ENCODE data around the gene MAP4K4. TPM values are rescaled to one million over a fixed set of nuclear protein-coding genes. Genes with fewer than 3 reads are reported as not detected.

Gene MAP4K4
- total and polyA plus RNA-seq, 3 experiments from 2014 or later: 13.5 to 36.0 (median 30.8) TPM

GRCh38 chr2:101812226-101812625 is 114.7 kb downstream of the MAP4K4 start:
- peaks cover 53 to 80% (median 69%) of the 10 kb centered on the region in 3 donors for H3K4me1 Mint-ChIP-seq
- POLR2A ChIA-PET: no interaction called here
- H3K4me3 Mint-ChIP-seq: no peak overlapping the region
- peak overlapping the region in 1 of 8 donors; percentile 50 for H3K27ac Mint-ChIP-seq
- peaks cover 26% of the 10 kb centered on the region for H3K4me1 ChIP-seq (ENCODE audit: insufficient read depth, low read length)
- H3K4me3 ChIP-seq (ENCODE audit: low read length): no peak overlapping the region
- H3K36me3 Mint-ChIP-seq: peaks cover 3% of the 10 kb centered on the region in 3 donors
- H3K27me3 Mint-ChIP-seq: no peaks in the 10 kb centered on the region
- H3K27ac ChIP-seq (ENCODE audit: low read depth, low read length): no peak overlapping the region
- DNase-seq: no peak
- no peaks in the 10 kb centered on the region for H3K9me3 Mint-ChIP-seq
- no peaks in the 10 kb centered on the region for H3K9me3 ChIP-seq (ENCODE audit: low read length)
- CTCF ChIA-PET: no interaction called here
- no peaks in the 10 kb centered on the region for H3K36me3 ChIP-seq (ENCODE audit: insufficient read depth, low read length)
- no peaks in the 10 kb centered on the region for H3K27me3 ChIP-seq (ENCODE audit: insufficient read depth, low read length, poor library complexity, severe bottlenecking)

GRCh38 chr2:101814752-101815151 is 117.2 kb downstream of the MAP4K4 start:
- H3K27me3 Mint-ChIP-seq: no peaks in the 10 kb centered on the region
- no peak for DNase-seq
- Histone ChIP-seq H3K36me3 (ENCODE audit: insufficient read depth, low read length) (no peaks in the 10 kb centered on the region), H3K27ac (ENCODE audit: low read depth, low read length) (no peak overlapping the region), H3K4me3 (ENCODE audit: low read length) (no peak overlapping the region), H3K27me3 (ENCODE audit: insufficient read depth, low read length, poor library complexity, severe bottlenecking) (no peaks in the 10 kb centered on the region), H3K9me3 (ENCODE audit: low read length) (no peaks in the 10 kb centered on the region), H3K4me1 (ENCODE audit: insufficient read depth, low read length) (peaks cover 24% of the 10 kb centered on the region)
- H3K27ac Mint-ChIP-seq: peak overlapping the region in 3 of 8 donors; percentile 17 to 79 (median 61)
- ChIA-PET CTCF (interaction anchor here (1.3 kb wide), 1 partner anchor 9 kb away, joined by 6 read pairs; no protein-coding TSS in a partner anchor), POLR2A (no interaction called here)
- peaks cover 69 to 84% (median 82%) of the 10 kb centered on the region in 3 donors for H3K4me1 Mint-ChIP-seq
- peaks cover 0 to 3% (median 3%) of the 10 kb centered on the region in 3 donors for H3K36me3 Mint-ChIP-seq
- H3K4me3 Mint-ChIP-seq: no peak overlapping the region
- no peaks in the 10 kb centered on the region for H3K9me3 Mint-ChIP-seq

GRCh38 chr2:101815154-101815553 is 117.6 kb downstream of the MAP4K4 start:
- Histone ChIP-seq H3K4me3 (ENCODE audit: low read length) (no peak overlapping the region), H3K4me1 (ENCODE audit: insufficient read depth, low read length) (peaks cover 22% of the 10 kb centered on the region), H3K27ac (ENCODE audit: low read depth, low read length) (no peak overlapping the region), H3K36me3 (ENCODE audit: insufficient read depth, low read length) (no peaks in the 10 kb centered on the region), H3K27me3 (ENCODE audit: insufficient read depth, low read length, poor library complexity, severe bottlenecking) (no peaks in the 10 kb centered on the region), H3K9me3 (ENCODE audit: low read length) (no peaks in the 10 kb centered on the region)
- no peak overlapping the region for H3K4me3 Mint-ChIP-seq
- no peak for DNase-seq
- peaks cover 0 to 3% (median 3%) of the 10 kb centered on the region in 3 donors for H3K36me3 Mint-ChIP-seq
- H3K27me3 Mint-ChIP-seq: no peaks in the 10 kb centered on the region
- peak overlapping the region in 1 of 8 donors; percentile 17 for H3K27ac Mint-ChIP-seq
- no peaks in the 10 kb centered on the region for H3K9me3 Mint-ChIP-seq
- H3K4me1 Mint-ChIP-seq: peaks cover 71 to 85% (median 83%) of the 10 kb centered on the region in 3 donors
- POLR2A ChIA-PET: no interaction called here
- CTCF ChIA-PET: interaction anchor here (1.3 kb wide), 1 partner anchor 9 kb away, joined by 6 read pairs; no protein-coding TSS in a partner anchor

GRCh38 chr2:101815739-101816391 is 118.4 kb downstream of the MAP4K4 start:
- Histone ChIP-seq H3K9me3 (ENCODE audit: low read length) (no peaks in the 10 kb centered on the region), H3K4me3 (ENCODE audit: low read length) (no peak overlapping the region), H3K4me1 (ENCODE audit: insufficient read depth, low read length) (peaks cover 22% of the 10 kb centered on the region), H3K27ac (ENCODE audit: low read depth, low read length) (no peak overlapping the region), H3K36me3 (ENCODE audit: insufficient read depth, low read length) (no peaks in the 10 kb centered on the region), H3K27me3 (ENCODE audit: insufficient read depth, low read length, poor library complexity, severe bottlenecking) (no peaks in the 10 kb centered on the region)
- peaks cover 0 to 3% (median 3%) of the 10 kb centered on the region in 3 donors for H3K36me3 Mint-ChIP-seq
- peaks cover 69 to 90% (median 86%) of the 10 kb centered on the region in 3 donors for H3K4me1 Mint-ChIP-seq
- H3K9me3 Mint-ChIP-seq: no peaks in the 10 kb centered on the region
- H3K27me3 Mint-ChIP-seq: no peaks in the 10 kb centered on the region
- peak overlapping the region in 2 of 8 donors; percentile 33 to 48 for H3K27ac Mint-ChIP-seq
- ChIA-PET POLR2A (interaction anchor here (0.6 kb wide), 1 partner anchor 511 kb away, joined by 4 read pairs; no protein-coding TSS in a partner anchor), CTCF (interaction anchor here (1.4 kb wide), 1 partner anchor 397 kb away, joined by 3 read pairs; no protein-coding TSS in a partner anchor)
- no peak overlapping the region for H3K4me3 Mint-ChIP-seq
- DNase-seq: no peak

GRCh38 chr2:101816598-101816997 is 119.1 kb downstream of the MAP4K4 start:
- Mint-ChIP-seq H3K4me3 (no peak overlapping the region), H3K9me3 (no peaks in the 10 kb centered on the region), H3K27ac (peak overlapping the region in 4 of 8 donors; percentile 8 to 48 (median 35)), H3K27me3 (no peaks in the 10 kb centered on the region), H3K36me3 (peaks cover 0 to 3% (median 3%) of the 10 kb centered on the region in 3 donors), H3K4me1 (peaks cover 72 to 93% (median 89%) of the 10 kb centered on the region in 3 donors)
- H3K4me3 ChIP-seq (ENCODE audit: low read length): no peak overlapping the region
- H3K9me3 ChIP-seq (ENCODE audit: low read length): no peaks in the 10 kb centered on the region
- peaks cover 22% of the 10 kb centered on the region for H3K4me1 ChIP-seq (ENCODE audit: insufficient read depth, low read length)
- no peak overlapping the region for H3K27ac ChIP-seq (ENCODE audit: low read depth, low read length)
- ChIA-PET CTCF (interaction anchor here (1.4 kb wide), 1 partner anchor 397 kb away, joined by 3 read pairs; no protein-coding TSS in a partner anchor), POLR2A (no interaction called here)
- DNase-seq: no peak
- no peaks in the 10 kb centered on the region for H3K36me3 ChIP-seq (ENCODE audit: insufficient read depth, low read length)
- no peaks in the 10 kb centered on the region for H3K27me3 ChIP-seq (ENCODE audit: insufficient read depth, low read length, poor library complexity, severe bottlenecking)

- H3K4me1 Mint-ChIP-seq: peaks cover 65 to 88% (median 86%) of the 10 kb centered on the region in 3 donors
Measured at GRCh38 chr2:101817481-101817880, 120.0 kb downstream of the MAP4K4 start.

GRCh38 chr2:101818531-101819451 is 121.3 kb downstream of the MAP4K4 start:
- H3K27me3 ChIP-seq (ENCODE audit: insufficient read depth, low read length, poor library complexity, severe bottlenecking): no peaks in the 10 kb centered on the region
- Mint-ChIP-seq H3K4me1 (peaks cover 70 to 93% (median 90%) of the 10 kb centered on the region in 3 donors), H3K4me3 (peak overlapping the region in 1 of 7 donors; percentile 7), H3K9me3 (no peaks in the 10 kb centered on the region), H3K27ac (peak overlapping the region in 7 of 8 donors; percentile 13 to 83 (median 54)), H3K27me3 (no peaks in the 10 kb centered on the region), H3K36me3 (peaks cover 0 to 3% (median 1%) of the 10 kb centered on the region in 3 donors)
- no peaks in the 10 kb centered on the region for H3K36me3 ChIP-seq (ENCODE audit: insufficient read depth, low read length)
- H3K4me3 ChIP-seq (ENCODE audit: low read length): no peak overlapping the region
- no peak for DNase-seq
- H3K9me3 ChIP-seq (ENCODE audit: low read length): no peaks in the 10 kb centered on the region
- CTCF ChIA-PET: no interaction called here
- H3K27ac ChIP-seq (ENCODE audit: low read depth, low read length): no peak overlapping the region
- POLR2A ChIA-PET: no interaction called here
- peaks cover 38% of the 10 kb centered on the region for H3K4me1 ChIP-seq (ENCODE audit: insufficient read depth, low read length)

More at GRCh38 chr2:101817481-101817880, 120.0 kb downstream of the MAP4K4 start:
- no peaks in the 10 kb centered on the region for H3K27me3 ChIP-seq (ENCODE audit: insufficient read depth, low read length, poor library complexity, severe bottlenecking)
- H3K36me3 ChIP-seq (ENCODE audit: insufficient read depth, low read length): no peaks in the 10 kb centered on the region
- ChIA-PET CTCF (interaction anchor here (0.9 kb wide), 1 partner anchor 20 kb away, joined by 3 read pairs; no protein-coding TSS in a partner anchor), POLR2A (no interaction called here)
- Mint-ChIP-seq H3K4me3 (peak overlapping the region in 1 of 7 donors; percentile 38), H3K27ac (peak overlapping the region in 4 of 8 donors; percentile 5 to 59 (median 30)), H3K9me3 (no peaks in the 10 kb centered on the region), H3K36me3 (peaks cover 0 to 3% (median 0%) of the 10 kb centered on the region in 3 donors), H3K27me3 (no peaks in the 10 kb centered on the region)
- H3K4me3 ChIP-seq (ENCODE audit: low read length): no peak overlapping the region
- DNase-seq: no peak
- H3K27ac ChIP-seq (ENCODE audit: low read depth, low read length): no peak overlapping the region
- H3K9me3 ChIP-seq (ENCODE audit: low read length): no peaks in the 10 kb centered on the region
- peaks cover 25% of the 10 kb centered on the region for H3K4me1 ChIP-seq (ENCODE audit: insufficient read depth, low read length)

All from CD8-positive, alpha-beta memory T cell (primary cell).